Fibroblast of peridontal ligament (primary cell): ENCODE results near the gene DEFB128.

ENCODE experiments used
- DNase-seq: peaks from one replicate; pipeline ENCODE4 v3.0.0-alpha.2; 2010; ENCODE audit errors: extremely low read depth

Gene DEFB128

DNA sequence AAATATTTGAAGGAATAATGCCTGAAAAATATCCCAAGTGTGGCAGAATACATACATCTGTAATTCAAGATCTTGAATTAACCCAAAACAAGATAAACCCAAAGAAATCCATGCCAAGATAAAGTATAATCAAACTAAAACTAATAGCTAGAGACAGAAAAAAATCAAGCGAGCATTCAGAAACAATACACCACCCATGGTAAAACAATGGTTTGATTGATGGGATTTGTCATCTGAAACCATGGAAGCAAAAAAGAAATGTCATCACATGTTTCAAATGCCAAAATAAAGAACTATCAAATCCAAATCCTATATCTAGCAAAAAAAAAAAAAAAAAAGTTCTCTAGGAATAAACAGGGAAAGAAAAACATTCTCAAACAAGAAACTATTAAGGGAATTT lies 37.4 kb downstream of the DEFB128 start:
- DNase-seq: no peak

GRCh38 chr20:145877-146276 lies 43.6 kb downstream of the DEFB128 start:
- no peak for DNase-seq

GRCh38 chr20:142290-142689 lies 47.2 kb downstream of the DEFB128 start, which contains the start of gene DEFB126:
DEFB126 (plus strand) TSS chr20:142590; CDS start chr20:142629, 39 bp downstream.
- no peak for DNase-seq
